Memory B cell (primary cell): ENCODE data around the gene PGAP3.
"Not testable (repeated sequence)": the region's sequence is repeated elsewhere in the genome, so short reads cannot be mapped to it uniquely, and the experiment has no call there.

Experiments
- ATAC-seq: fragments of 150-1000 bp; cut with Tn5 transposase; 2 replicates; pipeline ENCODE4 v1.10.0; 2021; ENCODE audit warnings: low read depth, mild to moderate bottlenecking, moderate library complexity
- DNase-seq, 2 donors: peaks; one replicate each; pipeline ENCODE4 v3.0.0; 2022; ENCODE audit warnings: low spot score in 2 of 2
- H3K27ac Mint-ChIP-seq: one replicate; pipeline ENCODE4 v1.8.0; 2022; ENCODE audit warnings: mild to moderate bottlenecking, moderate library complexity, mixed read lengths
- H3K27me3 Mint-ChIP-seq: one replicate; pipeline ENCODE4 v1.8.0; 2022; ENCODE audit warnings: mixed read lengths
- H3K36me3 Mint-ChIP-seq: one replicate; pipeline ENCODE4 v1.8.0; 2022; ENCODE audit warnings: mild to moderate bottlenecking, mixed read lengths
- H3K4me1 Mint-ChIP-seq: one replicate; pipeline ENCODE4 v1.8.0; 2022; ENCODE audit warnings: mixed read lengths
- H3K4me3 Mint-ChIP-seq: one replicate; pipeline ENCODE4 v1.8.0; 2022; ENCODE audit warnings: mild to moderate bottlenecking, moderate library complexity, mixed read lengths
- H3K9me3 Mint-ChIP-seq: one replicate; pipeline ENCODE4 v1.8.0; 2022; ENCODE audit warnings: mixed read lengths

PGAP3 gene

DNA sequence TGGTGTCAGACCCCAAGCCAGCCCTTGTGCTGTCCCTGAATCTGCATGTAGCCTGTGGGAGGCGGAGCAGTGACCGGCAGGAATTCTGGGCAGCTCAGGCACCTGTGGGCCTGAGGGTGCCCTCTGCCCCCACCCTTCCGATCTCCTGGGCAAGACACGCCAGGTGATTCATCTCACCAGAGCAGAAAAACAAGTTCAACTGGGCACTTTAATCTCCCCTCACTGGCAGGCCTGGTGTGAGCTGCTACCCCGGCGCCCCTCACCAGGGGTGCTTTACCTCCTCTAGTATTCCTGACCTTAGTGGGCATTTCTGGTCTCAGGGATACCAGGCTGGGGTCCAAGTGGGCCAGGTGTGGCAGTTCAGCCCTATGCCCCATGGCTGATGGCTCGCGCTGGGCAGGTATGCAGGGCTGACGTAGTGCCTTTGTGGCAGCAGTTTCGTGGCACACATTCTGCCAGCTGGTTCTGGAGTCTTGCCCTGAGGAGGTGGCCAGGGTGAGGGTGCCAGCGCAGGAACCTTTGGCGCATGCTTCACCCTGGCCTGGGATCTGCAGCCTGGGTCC lies 18.0 kb upstream of the PGAP3 start:
- no peak overlapping the region for H3K4me3 Mint-ChIP-seq
- ATAC-seq (no peak), DNase-seq (no peak)
- no peaks in the 10 kb centered on the region for H3K9me3 Mint-ChIP-seq
- no peak overlapping the region for H3K27ac Mint-ChIP-seq
- no peaks in the 10 kb centered on the region for H3K36me3 Mint-ChIP-seq
- H3K27me3 Mint-ChIP-seq: peaks cover 8% of the 10 kb centered on the region
- H3K4me1 Mint-ChIP-seq: peaks cover 14% of the 10 kb centered on the region

- H3K27ac Mint-ChIP-seq: no peak overlapping the region
- peaks cover 14% of the 10 kb centered on the region for H3K4me1 Mint-ChIP-seq
- peaks cover 10% of the 10 kb centered on the region for H3K27me3 Mint-ChIP-seq
Measured at GRCh38 chr17:39704821-39705551, 17.1 kb upstream of the PGAP3 start.

DNA sequence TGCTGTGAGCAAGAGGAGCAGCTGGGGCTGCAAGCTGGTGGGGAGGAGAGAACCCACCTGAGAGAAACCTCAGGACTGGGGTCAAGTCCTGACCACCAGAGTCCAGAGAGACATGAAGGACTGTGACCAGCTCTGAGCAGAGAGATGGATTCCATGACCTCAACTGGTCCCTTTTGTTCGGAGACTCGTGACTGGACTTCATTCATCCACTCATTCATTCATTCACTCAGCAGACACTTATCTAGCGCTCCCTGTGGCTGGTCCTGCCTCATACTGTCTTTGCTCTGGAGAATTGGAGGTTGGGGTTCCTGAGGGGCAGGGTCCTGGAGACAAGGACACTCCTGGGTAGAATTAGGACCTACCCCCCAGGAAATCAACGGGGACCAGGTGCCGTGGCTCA lies 16.1 kb upstream of the PGAP3 start:
- peaks cover 2% of the 10 kb centered on the region for H3K36me3 Mint-ChIP-seq
- no peak for ATAC-seq
- no peak for DNase-seq
- H3K4me3 Mint-ChIP-seq: no peak overlapping the region
- H3K27me3 Mint-ChIP-seq: peaks cover 19% of the 10 kb centered on the region
- peaks cover 14% of the 10 kb centered on the region for H3K4me1 Mint-ChIP-seq
- no peaks in the 10 kb centered on the region for H3K9me3 Mint-ChIP-seq
- peak overlapping the region; percentile 29 for H3K27ac Mint-ChIP-seq

More at GRCh38 chr17:39704821-39705551, 17.1 kb upstream of the PGAP3 start:
- no peaks in the 10 kb centered on the region for H3K9me3 Mint-ChIP-seq
- no peak for ATAC-seq
- DNase-seq: no peak
- no peaks in the 10 kb centered on the region for H3K36me3 Mint-ChIP-seq
- no peak overlapping the region for H3K4me3 Mint-ChIP-seq

DNA sequence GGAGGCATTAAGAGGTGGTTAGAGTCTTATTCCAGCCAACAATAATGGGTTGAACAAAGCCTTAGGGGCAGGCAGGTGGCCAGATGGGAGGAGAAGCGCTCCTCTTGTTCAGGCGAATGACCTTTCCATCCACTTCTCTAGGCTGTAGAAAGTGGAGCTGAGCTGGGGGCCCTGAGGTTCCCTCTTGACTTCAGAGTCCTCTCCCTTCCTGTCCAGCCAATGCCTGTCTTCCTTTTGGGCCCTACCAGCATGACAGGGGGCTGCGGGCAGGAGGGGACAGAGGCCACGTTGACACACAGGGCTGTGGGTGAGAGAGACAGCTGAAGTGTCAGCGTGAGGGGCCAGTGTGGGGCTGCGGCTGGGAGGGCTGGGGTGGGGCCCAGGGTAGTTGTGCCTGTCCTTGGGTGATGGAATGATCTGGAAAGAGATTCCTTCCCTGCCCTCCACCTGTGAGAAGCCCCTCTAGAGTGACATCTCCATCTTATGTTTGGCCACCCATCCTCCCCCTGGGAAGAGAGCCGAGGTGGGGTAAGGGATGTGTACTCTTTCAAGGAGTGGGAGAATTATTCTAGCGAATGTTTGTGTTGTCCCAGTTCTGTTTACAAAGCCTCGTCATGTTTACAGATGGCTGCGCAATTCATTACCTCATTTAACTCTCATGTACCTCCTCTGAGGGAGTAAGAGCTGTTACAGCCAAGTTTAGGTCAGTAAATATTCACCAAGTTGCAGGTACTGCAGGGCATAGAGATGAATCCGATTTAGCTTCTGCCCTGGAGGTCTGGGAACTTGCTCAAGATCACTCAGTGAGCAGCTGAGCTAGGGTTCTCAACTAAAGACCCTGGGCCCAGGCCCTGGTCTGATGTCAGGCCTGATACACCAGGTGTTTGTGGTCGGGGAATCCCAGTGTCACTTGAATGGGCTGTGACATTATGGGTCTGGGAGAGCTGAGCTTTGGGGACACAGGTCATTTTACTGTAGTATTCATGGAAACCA lies 15.3 kb upstream of the PGAP3 start:
- Mint-ChIP-seq H3K9me3 (no peaks in the 10 kb centered on the region), H3K27me3 (peaks cover 19% of the 10 kb centered on the region), H3K36me3 (peaks cover 2% of the 10 kb centered on the region), H3K4me1 (peaks cover 14% of the 10 kb centered on the region), H3K4me3 (no peak overlapping the region), H3K27ac (peak overlapping the region; percentile 29)
- peak; percentile 88 for ATAC-seq
- DNase-seq: no peak

GRCh38 chr17:39701784-39702422 lies 14.0 kb upstream of the PGAP3 start:
- Mint-ChIP-seq H3K4me3 (no peak overlapping the region), H3K9me3 (no peaks in the 10 kb centered on the region), H3K27me3 (peaks cover 20% of the 10 kb centered on the region), H3K36me3 (peaks cover 2% of the 10 kb centered on the region), H3K27ac (no peak overlapping the region), H3K4me1 (peaks cover 9% of the 10 kb centered on the region)
- ATAC-seq (no peak), DNase-seq (no peak)

GRCh38 chr17:39701012-39701783 lies 13.3 kb upstream of the PGAP3 start:
- H3K4me1 Mint-ChIP-seq: peaks cover 9% of the 10 kb centered on the region
- peak overlapping the region; percentile 8 for H3K4me3 Mint-ChIP-seq
- ATAC-seq: no peak
- H3K9me3 Mint-ChIP-seq: no peaks in the 10 kb centered on the region
- peaks cover 22% of the 10 kb centered on the region for H3K27me3 Mint-ChIP-seq
- no peak overlapping the region for H3K27ac Mint-ChIP-seq
- DNase-seq: no peak
- H3K36me3 Mint-ChIP-seq: peaks cover 2% of the 10 kb centered on the region

- Mint-ChIP-seq H3K27ac (no peak overlapping the region), H3K27me3 (peaks cover 22% of the 10 kb centered on the region), H3K4me1 (peaks cover 9% of the 10 kb centered on the region), H3K36me3 (peaks cover 5% of the 10 kb centered on the region), H3K4me3 (peak overlapping the region; percentile 8), H3K9me3 (no peaks in the 10 kb centered on the region)
- DNase-seq (no peak), ATAC-seq (no peak)
Measured at GRCh38 chr17:39700148-39700987, 12.5 kb upstream of the PGAP3 start.

- Mint-ChIP-seq H3K9me3 (no peaks in the 10 kb centered on the region), H3K4me1 (peaks cover 9% of the 10 kb centered on the region), H3K27ac (no peak within 1 kb of the TSS), H3K36me3 (peaks cover 5% of the 10 kb centered on the region), H3K27me3 (peaks cover 22% of the 10 kb centered on the region), H3K4me3 (peak within 1 kb of the TSS; percentile 67)
- no peak for DNase-seq
- ATAC-seq: no peak
Measured at GRCh38 chr17:39699818-39700147, 11.9 kb upstream of the PGAP3 start, which contains the start of gene ERBB2. ERBB2 (plus strand) TSS chr17:39700064; CDS start chr17:39700239, 175 bp downstream.

DNA sequence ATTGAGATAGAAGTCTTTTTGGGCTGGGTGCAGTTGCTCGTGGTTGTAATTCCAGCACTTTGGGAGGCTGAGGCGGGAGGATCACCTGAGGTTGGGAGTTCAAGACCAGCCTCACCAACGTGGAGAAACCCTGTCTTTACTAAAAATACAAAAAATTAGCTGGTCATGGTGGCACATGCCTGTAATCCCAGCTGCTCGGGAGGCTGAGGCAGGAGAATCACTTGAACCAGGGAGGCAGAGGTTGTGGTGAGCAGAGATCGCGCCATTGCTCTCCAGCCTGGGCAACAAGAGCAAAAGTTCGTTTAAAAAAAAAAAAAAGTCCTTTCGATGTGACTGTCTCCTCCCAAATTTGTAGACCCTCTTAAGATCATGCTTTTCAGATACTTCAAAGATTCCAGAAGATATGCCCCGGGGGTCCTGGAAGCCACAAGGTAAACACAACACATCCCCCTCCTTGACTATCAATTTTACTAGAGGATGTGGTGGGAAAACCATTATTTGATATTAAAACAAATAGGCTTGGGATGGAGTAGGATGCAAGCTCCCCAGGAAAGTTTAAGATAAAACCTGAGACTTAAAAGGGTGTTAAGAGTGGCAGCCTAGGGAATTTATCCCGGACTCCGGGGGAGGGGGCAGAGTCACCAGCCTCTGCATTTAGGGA lies 11.4 kb upstream of the PGAP3 start:
- peak overlapping the region; percentile 67 for H3K4me3 Mint-ChIP-seq
- DNase-seq, H3K27ac Mint-ChIP-seq, H3K9me3 Mint-ChIP-seq, H3K4me1 Mint-ChIP-seq, H3K36me3 Mint-ChIP-seq, ATAC-seq: not testable (repeated sequence)
- H3K27me3 Mint-ChIP-seq: peaks cover 22% of the 10 kb centered on the region

DNA sequence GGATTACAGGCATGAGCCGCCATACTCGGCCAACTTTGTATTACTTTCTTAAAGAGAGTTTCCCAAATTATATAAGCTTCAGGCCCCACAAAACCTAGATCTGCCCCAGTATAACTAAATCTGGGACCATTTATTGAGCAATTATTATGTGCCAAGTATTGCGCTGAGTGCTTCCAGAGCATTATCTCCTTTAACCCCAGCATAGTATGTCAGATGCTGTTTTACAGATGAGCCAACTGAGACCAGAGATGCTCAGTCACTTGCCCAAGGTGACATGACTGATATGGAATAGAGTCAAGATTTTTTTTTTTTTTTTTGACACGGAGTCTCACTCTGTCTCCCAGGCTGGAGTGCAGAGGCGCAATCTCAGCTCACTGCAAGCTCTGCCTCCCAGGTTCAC lies 10.1 kb upstream of the PGAP3 start:
- no peaks in the 10 kb centered on the region for H3K9me3 Mint-ChIP-seq
- no peak overlapping the region for H3K27ac Mint-ChIP-seq
- ATAC-seq (no peak), DNase-seq (no peak)
- peaks cover 13% of the 10 kb centered on the region for H3K36me3 Mint-ChIP-seq
- H3K27me3 Mint-ChIP-seq: peaks cover 22% of the 10 kb centered on the region
- peaks cover 4% of the 10 kb centered on the region for H3K4me1 Mint-ChIP-seq
- H3K4me3 Mint-ChIP-seq: no peak overlapping the region

DNA sequence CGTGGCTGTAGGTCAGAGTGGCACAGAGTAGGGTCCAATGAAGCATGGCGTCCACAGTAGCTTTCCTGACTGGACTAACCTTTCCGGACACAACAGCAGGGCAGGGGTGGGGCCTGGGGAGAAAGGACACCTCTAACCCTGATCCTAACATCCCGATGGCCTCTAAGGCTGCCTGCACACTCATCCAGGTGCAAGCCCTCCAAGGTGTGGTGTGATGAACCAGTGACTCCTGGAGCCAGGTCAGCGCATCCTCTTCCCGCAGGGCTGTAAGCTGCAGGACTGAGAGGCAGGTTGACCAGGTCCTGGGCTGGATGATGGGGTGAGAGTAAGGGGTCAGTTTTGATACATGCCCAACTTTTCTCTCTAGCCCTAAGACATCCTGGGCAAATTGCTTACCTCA lies 8.9 kb upstream of the PGAP3 start:
- Mint-ChIP-seq H3K36me3 (peaks cover 13% of the 10 kb centered on the region), H3K27me3 (peaks cover 21% of the 10 kb centered on the region), H3K4me3 (no peak overlapping the region), H3K9me3 (no peaks in the 10 kb centered on the region), H3K27ac (no peak overlapping the region), H3K4me1 (peaks cover 4% of the 10 kb centered on the region)
- ATAC-seq (no peak), DNase-seq (no peak)

DNA sequence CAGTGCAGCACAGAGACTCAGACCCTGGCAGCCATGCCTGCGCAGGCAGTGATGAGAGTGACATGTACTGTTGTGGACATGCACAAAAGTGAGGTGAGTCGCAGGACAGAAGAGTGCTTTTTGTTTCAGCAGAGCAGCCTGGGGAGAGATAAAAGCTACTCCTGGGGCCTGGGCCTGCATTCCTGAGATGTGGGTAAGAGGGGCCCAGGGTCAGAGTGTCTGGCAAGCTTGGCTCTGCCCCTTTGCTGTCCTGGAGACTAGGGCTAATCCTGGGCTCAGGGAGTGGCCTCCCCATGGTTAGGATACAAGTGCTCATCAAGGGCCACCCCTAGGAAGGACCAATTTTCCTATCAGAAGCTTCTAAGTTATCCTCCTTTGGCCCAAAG lies 7.2 kb upstream of the PGAP3 start:
- H3K36me3 Mint-ChIP-seq: peaks cover 13% of the 10 kb centered on the region
- H3K4me3 Mint-ChIP-seq: no peak overlapping the region
- ATAC-seq (no peak), DNase-seq (no peak)
- H3K27me3 Mint-ChIP-seq: peaks cover 12% of the 10 kb centered on the region
- no peak overlapping the region for H3K27ac Mint-ChIP-seq
- no peaks in the 10 kb centered on the region for H3K9me3 Mint-ChIP-seq
- H3K4me1 Mint-ChIP-seq: peaks cover 4% of the 10 kb centered on the region
